HEK293 (cell line): ENCODE data around the gene CWH43.

Experiments
- TF ChIP-seq, protein P1 (sequence below): IDR thresholded peaks from 2 replicates; pipeline ENCODE4 v1.6.1; 2011; ENCODE audit warnings: mild to moderate bottlenecking, low read depth, low read length, borderline replicate concordance
- TF ChIP-seq, protein P2 (sequence below): fragments of 450-650 bp; formaldehyde crosslinking; IDR thresholded peaks from 2 replicates; pipeline ENCODE4 v1.5.1; 2016; ENCODE audit warnings: missing biosample characterization, missing genetic modification characterization

GRCh38 chr4:49000806-49001205 lies 14.7 kb downstream of the CWH43 start:
- TF ChIP-seq, protein P1, sequence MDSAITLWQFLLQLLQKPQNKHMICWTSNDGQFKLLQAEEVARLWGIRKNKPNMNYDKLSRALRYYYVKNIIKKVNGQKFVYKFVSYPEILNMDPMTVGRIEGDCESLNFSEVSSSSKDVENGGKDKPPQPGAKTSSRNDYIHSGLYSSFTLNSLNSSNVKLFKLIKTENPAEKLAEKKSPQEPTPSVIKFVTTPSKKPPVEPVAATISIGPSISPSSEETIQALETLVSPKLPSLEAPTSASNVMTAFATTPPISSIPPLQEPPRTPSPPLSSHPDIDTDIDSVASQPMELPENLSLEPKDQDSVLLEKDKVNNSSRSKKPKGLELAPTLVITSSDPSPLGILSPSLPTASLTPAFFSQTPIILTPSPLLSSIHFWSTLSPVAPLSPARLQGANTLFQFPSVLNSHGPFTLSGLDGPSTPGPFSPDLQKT: no peak
- TF ChIP-seq, protein P2, sequence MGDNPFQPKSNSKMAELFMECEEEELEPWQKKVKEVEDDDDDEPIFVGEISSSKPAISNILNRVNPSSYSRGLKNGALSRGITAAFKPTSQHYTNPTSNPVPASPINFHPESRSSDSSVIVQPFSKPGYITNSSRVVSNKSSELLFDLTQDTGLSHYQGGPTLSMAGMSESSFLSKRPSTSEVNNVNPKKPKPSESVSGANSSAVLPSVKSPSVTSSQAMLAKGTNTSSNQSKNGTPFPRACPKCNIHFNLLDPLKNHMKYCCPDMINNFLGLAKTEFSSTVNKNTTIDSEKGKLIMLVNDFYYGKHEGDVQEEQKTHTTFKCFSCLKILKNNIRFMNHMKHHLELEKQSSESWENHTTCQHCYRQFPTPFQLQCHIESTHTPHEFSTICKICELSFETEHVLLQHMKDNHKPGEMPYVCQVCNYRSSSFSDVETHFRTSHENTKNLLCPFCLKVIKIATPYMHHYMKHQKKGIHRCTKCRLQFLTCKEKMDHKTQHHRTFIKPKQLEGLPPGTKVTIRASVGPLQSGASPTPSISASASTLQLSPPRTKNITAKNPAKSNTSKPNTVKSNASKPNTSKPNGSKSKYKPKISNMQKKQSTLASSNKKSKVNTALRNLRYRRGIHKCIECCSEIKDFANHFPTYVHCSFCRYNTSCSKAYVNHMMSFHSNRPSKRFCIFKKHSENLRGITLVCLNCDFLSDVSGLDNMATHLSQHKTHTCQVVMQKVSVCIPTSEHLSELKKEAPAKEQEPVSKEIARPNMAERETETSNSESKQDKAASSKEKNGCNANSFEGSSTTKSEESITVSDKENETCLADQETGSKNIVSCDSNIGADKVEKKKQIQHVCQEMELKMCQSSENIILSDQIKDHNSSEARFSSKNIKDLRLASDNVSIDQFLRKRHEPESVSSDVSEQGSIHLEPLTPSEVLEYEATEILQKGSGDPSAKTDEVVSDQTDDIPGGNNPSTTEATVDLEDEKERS (tag by site-specific recombination): no peak
